OCI-LY3 (cell line): Measurements from ENCODE around the gene TRIL.

Source experiments
- H2AFZ ChIP-seq: fragments of 200-600, 300-600 bp; shearing (Covaris generic); 2 replicates; pipeline ENCODE4 v1.6.0; 2014; ENCODE audit warnings: antibody characterized with exemption, low read depth, low read length
- H3K27ac ChIP-seq: fragments of 200-600, 300-600 bp; sonication (generic); 2 replicates; pipeline ENCODE4 v1.5.1; 2014; ENCODE audit warnings: mild to moderate bottlenecking, low read length, moderate library complexity, mixed read lengths
- H3K27me3 ChIP-seq: fragments of 200-600, 300-600 bp; sonication (generic); 2 replicates; pipeline ENCODE4 v1.6.1; 2014; ENCODE audit warnings: low read depth, low read length, mixed read lengths
- H3K36me3 ChIP-seq: fragments of 200-600, 300-600 bp; sonication (generic); replicated peaks from 2 replicates; pipeline ENCODE3; 2014; ENCODE audit warnings: low read depth, low read length, mixed read lengths
- H3K4me1 ChIP-seq: fragments of 300-600, 200-600 bp; sonication (generic); 2 replicates; pipeline ENCODE4 v1.6.1; 2014; ENCODE audit warnings: low read length, mixed read lengths
- H3K4me2 ChIP-seq: fragments of 200-600, 300-600 bp; sonication (generic); 2 replicates; pipeline ENCODE4 v1.6.1; 2014; ENCODE audit warnings: low read length, mixed read lengths
- H3K4me3 ChIP-seq: fragments of 300-600, 200-600 bp; sonication (generic); 2 replicates; pipeline ENCODE4 v1.5.1; 2014; ENCODE audit warnings: antibody characterized with exemption, mild to moderate bottlenecking, low read length, moderate library complexity
- H3K79me2 ChIP-seq: fragments of 300-600, 200-600 bp; shearing (Covaris generic); 2 replicates; pipeline ENCODE4 v1.6.1; 2014; ENCODE audit warnings: mild to moderate bottlenecking, low read length, mixed read lengths
- H3K9ac ChIP-seq: fragments of 300-600, 200-600 bp; shearing (Covaris generic); 2 replicates; pipeline ENCODE4 v1.6.0; 2014; ENCODE audit warnings: mild to moderate bottlenecking, low read length, moderate library complexity
- H3K9me3 ChIP-seq: fragments of 200-600, 300-600 bp; shearing (Covaris generic); 2 replicates; pipeline ENCODE4 v1.6.1; 2014; ENCODE audit warnings: low read length, mixed read lengths; ENCODE audit not compliant: insufficient read depth
- H4K20me1 ChIP-seq: fragments of 200-600, 300-600 bp; sonication (generic); 2 replicates; pipeline ENCODE4 v1.6.1; 2016; ENCODE audit warnings: low read length, mixed read lengths; ENCODE audit not compliant: insufficient read depth
- EZH2phosphoT487 ChIP-seq: fragments of 200-600 bp; shearing (Covaris generic); IDR thresholded peaks from 2 replicates; pipeline ENCODE4 v1.6.1; 2018; ENCODE audit warnings: antibody characterized with exemption, mixed run types, low read depth
- TF ChIP-seq, protein P1 (sequence below): fragments of 200-600, 300-600 bp; sonication (generic); IDR thresholded peaks from 2 replicates; pipeline ENCODE4 v1.5.1; 2014; ENCODE audit warnings: antibody characterized with exemption, low read length, low read depth

Gene TRIL

DNA sequence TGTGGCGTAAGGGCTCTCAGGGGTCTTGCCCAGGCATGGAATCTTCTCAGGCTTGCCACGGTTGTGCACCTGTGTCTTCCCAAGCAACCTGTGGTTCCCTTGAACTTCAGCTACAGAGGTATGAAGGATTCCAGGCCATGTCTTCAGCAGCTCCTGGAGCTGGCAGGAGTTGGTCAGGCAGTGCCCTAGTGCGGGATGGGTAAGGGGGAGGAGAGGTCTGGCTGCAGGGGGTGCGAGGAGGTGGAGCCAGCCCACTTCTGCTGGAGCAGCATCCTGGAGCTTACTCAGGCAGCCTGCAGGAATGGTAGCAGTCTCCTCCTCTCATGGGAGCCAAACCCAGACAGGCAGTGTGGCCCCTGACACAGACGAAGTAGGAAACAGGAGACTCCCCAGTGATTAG lies 3.8 kb upstream of the TRIL start:
- no peak for TF ChIP-seq EZH2phosphoT487
- TF ChIP-seq, protein P1, sequence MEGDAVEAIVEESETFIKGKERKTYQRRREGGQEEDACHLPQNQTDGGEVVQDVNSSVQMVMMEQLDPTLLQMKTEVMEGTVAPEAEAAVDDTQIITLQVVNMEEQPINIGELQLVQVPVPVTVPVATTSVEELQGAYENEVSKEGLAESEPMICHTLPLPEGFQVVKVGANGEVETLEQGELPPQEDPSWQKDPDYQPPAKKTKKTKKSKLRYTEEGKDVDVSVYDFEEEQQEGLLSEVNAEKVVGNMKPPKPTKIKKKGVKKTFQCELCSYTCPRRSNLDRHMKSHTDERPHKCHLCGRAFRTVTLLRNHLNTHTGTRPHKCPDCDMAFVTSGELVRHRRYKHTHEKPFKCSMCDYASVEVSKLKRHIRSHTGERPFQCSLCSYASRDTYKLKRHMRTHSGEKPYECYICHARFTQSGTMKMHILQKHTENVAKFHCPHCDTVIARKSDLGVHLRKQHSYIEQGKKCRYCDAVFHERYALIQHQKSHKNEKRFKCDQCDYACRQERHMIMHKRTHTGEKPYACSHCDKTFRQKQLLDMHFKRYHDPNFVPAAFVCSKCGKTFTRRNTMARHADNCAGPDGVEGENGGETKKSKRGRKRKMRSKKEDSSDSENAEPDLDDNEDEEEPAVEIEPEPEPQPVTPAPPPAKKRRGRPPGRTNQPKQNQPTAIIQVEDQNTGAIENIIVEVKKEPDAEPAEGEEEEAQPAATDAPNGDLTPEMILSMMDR = no peak
- no peaks in the 10 kb centered on the region for H3K9me3 ChIP-seq
- H3K36me3 ChIP-seq = no peaks in the 10 kb centered on the region
- no peak overlapping the region for H3K4me3 ChIP-seq
- no peak overlapping the region for H3K9ac ChIP-seq
- H3K27me3 ChIP-seq = peaks cover 11% of the 10 kb centered on the region; the same call in 1 of the 2 replicates
- no peaks in the 10 kb centered on the region for H3K79me2 ChIP-seq
- no peaks in the 10 kb centered on the region for H4K20me1 ChIP-seq
- H2AFZ ChIP-seq = no peak overlapping the region
- no peak overlapping the region for H3K4me2 ChIP-seq
- no peak overlapping the region for H3K27ac ChIP-seq
- no peaks in the 10 kb centered on the region for H3K4me1 ChIP-seq

DNA sequence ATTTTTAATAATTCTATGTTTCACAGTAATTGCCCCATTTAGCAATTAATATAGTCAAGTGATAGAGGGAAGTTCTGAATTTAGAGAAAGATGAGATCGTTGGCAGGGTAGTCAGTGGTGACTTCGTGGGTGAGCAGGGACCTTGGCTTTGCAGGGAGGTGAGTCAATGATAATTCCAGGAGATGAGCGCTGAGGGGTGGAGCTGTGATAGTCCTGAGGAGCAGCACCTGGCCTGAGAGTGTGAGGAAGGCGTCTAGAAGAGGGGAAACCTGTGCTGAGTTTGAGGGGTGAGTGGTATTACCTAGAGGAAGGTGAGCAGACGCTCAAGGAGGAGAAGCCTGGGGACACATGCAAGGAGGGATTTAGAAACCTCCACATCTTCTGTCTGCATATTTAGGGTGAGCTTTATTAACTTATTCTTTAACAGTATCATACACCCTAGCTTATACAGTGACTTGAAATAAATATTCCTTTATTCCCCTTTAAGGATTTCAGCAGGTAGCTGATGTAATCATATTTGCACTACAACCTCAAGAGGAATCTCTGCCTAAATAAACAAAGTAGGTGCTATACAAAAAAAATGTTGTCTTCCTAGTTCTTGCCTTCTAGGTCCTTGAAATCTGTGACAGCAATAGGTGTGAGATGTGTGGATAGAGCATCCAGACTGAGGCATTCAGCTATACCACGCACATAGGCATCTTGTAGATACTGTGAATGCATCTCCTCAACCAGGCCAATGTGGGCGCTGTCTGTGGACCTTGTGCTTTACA lies 2.1 kb upstream of the TRIL start:
- Histone ChIP-seq H2AFZ (no peak overlapping the region), H3K4me3 (no peak overlapping the region), H3K79me2 (no peaks in the 10 kb centered on the region), H3K4me2 (no peak overlapping the region), H3K27me3 (peaks cover 8% of the 10 kb centered on the region; the same call in 1 of the 2 replicates), H3K36me3 (no peaks in the 10 kb centered on the region), H3K4me1 (no peaks in the 10 kb centered on the region), H3K9ac (no peak overlapping the region), H3K27ac (no peak overlapping the region), H3K9me3 (no peaks in the 10 kb centered on the region), H4K20me1 (no peaks in the 10 kb centered on the region)
- TF ChIP-seq EZH2phosphoT487 = no peak
- TF ChIP-seq, protein P1 = no peak

DNA sequence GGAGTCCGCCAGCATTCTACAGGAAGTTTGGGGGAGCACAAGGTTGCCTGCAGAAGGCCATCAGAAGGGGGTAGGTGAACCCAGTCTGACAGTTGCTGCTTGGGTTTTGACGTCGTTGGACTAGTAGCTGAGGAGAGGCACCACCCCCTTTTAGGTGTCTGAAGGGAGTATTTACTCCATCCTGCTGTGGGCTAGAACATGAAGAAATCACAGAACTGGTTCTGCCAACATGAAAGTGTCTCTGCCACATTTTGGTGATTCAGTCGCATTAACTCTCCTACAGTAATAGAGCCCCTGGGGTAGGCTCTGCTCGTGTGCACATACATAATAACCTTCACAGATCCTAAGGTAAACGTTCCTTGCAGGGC lies 834 bp upstream of the TRIL start:
- Histone ChIP-seq H3K79me2 (no peaks in the 10 kb centered on the region), H3K27me3 (peaks cover 8% of the 10 kb centered on the region; the same call in 1 of the 2 replicates), H3K9ac (no peak overlapping the region), H3K4me2 (no peak overlapping the region), H3K4me1 (no peaks in the 10 kb centered on the region), H3K9me3 (no peaks in the 10 kb centered on the region), H3K27ac (no peak overlapping the region), H2AFZ (no peak overlapping the region), H4K20me1 (no peaks in the 10 kb centered on the region), H3K36me3 (no peaks in the 10 kb centered on the region), H3K4me3 (no peak overlapping the region)
- no peak for TF ChIP-seq EZH2phosphoT487
- TF ChIP-seq, protein P1 = no peak

DNA sequence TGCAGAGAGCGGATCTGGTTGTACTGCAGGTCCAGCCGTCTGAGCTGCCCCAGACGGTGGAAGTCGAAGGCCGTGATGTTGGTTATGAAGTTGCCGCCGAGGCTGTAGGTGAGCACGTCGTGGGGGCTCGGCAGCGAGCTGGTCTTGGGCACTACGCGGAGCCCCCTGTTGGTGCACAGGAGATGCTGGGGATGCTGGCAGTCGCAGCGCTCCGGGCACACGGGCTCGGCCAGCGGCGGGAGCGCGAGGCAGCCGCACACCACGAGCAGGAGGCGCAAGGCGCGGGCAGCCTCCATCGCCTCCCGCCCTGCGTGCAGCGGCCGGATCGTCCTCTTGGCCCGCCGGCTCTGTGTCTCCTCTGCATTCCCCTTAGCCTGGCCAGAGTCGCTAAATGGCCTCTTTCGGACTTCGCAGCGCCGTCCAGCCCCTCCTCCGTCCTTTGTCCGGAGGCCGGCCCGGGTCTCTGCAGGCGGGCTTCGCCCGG lies 337 bp downstream of the TRIL start:
- Histone ChIP-seq H3K4me3 (no peak overlapping the region), H2AFZ (no peak overlapping the region), H4K20me1 (no peaks in the 10 kb centered on the region), H3K36me3 (no peaks in the 10 kb centered on the region), H3K27ac (no peak overlapping the region), H3K9ac (no peak overlapping the region), H3K4me1 (no peaks in the 10 kb centered on the region), H3K79me2 (no peaks in the 10 kb centered on the region), H3K4me2 (no peak overlapping the region), H3K9me3 (no peaks in the 10 kb centered on the region), H3K27me3 (peaks cover 6% of the 10 kb centered on the region; the same call in 1 of the 2 replicates)
- TF ChIP-seq, protein P1 = no peak
- no peak for TF ChIP-seq EZH2phosphoT487
